A549 treated with Hydrocortisone at 1 μM for 4 hours (cell line): ENCODE measurements around the gene PRMT5. TPM values are rescaled to one million over a fixed set of nuclear protein-coding genes. Genes with fewer than 3 reads are reported as not detected.

Experiments used
- total RNA-seq: library from RNA; stranded (reverse); fragments of 200-300 nt; extraction: Qiagen RNA extraction; gene quantifications from 5 replicates; pipeline ENCODE4 v1.2.3, GENCODE V29; 2022

Gene PRMT5
- 91.3 to 119 TPM (median 103 TPM) in 5 replicates for total RNA-seq

DNA sequence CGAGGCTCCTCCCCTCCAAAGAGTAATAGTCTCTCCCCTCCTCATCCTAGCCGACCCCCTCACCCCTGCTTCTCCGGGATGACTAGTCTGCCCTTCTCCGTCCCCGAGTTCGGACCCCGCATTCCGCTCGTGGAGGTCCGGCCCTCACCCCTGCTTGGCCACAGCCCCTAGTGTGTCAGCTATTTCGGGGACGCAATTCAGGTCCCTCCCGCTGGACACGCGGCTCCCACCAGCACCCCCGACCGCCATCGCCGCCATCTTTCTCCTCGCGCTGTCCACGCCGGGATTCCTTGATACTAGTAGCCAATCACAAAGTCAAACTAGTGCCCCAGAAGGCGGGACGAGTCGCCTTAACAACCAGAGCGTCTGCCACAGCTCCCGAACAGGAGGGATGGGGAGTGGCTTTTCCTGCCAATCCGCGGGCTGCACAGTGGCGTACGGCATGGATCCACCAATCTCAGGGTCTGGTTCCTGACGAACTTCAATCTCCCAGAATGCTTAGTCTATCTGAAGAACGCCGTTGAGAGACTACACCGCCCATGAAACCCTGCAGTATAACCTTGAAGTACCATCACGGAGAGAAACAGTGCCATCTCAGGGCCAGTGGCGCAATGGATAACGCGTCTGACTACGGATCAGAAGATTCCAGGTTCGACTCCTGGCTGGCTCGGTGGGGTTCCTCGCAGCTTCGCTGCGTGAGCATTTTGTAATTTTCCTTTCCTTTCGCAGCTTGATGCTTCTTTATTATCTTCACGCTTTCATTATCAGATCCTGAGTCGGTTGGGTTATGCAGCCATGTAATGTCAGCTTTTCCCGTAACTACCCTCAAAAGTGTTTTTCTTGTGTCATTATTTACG is at the start of gene PRMT5:
Gene PRMT5, minus strand, starts transcription at position 273 of the 857 bp plus-strand sequence. Its CDS starts 15 bp downstream, at position 258.

GRCh38 chr14:22918804-22919600 is 10.2 kb downstream of the PRMT5 start, which contains the start of gene RBM23:
Gene RBM23, minus strand, starts transcription at chr14:22919149.

GRCh38 chr14:22883173-22883976 is 45.8 kb downstream of the PRMT5 start, which contains the start of gene REM2:
Gene REM2, plus strand, starts transcription at chr14:22883222. Its CDS starts 66 bp downstream, at chr14:22883288.

DNA sequence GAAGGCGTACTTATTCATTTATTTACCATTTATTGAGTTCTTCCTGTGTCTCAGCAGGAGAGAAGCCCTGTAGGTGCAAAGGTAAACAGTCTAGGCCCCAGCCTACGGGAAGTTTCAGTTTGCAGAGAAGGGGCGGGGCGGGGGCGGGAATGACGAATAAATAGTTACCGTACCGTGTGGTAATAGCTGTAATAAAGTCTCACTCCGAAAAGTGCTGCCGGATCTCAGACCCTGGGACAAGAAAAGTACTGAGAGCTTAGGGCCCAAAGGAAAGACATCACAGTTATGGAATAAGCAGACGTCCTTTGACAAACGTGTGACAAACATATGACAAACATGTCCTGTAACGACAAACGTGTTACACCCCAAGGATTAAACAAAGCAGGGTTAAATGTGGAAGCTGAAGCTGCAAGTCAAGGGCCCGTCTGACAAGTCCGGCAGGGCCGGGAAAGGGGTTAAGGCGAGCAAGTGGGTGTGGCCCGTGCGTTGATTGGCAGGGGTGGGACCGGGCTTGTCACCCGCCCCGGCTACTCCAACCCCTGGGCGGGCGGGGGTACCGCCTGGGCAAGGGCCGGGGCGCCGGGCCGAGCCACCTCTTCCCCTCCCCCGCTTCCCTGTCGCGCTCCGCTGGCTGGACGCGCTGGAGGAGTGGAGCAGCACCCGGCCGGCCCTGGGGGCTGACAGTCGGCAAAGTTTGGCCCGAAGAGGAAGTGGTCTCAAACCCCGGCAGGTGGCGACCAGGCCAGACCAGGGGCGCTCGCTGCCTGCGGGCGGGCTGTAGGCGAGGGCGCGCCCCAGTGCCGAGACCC is 57.7 kb downstream of the PRMT5 start, which contains the start of gene LRP10:
Gene LRP10, plus strand, starts transcription at position 517 of the 809 bp plus-strand sequence. CDS start 564 bp downstream, outside the sequence.

Other genes with a start within 250 kb of the PRMT5 start
- gene OXA1L, start 162.7 kb downstream of the PRMT5 start, total RNA-seq = 146 to 166 TPM (median 159 TPM) in 5 replicates
- 20.6 to 31.9 TPM (median 22.2 TPM) in 5 replicates for gene SLC7A7, start 113.9 kb downstream of the PRMT5 start, total RNA-seq
- gene MRPL52, start 99.5 kb downstream of the PRMT5 start, total RNA-seq = 98.8 to 218 TPM (median 198 TPM) in 5 replicates
- gene MMP14, start 92.8 kb downstream of the PRMT5 start, total RNA-seq = 0.41 to 0.78 TPM (median 0.66 TPM) in 5 replicates
- gene LRP10, start 57.6 kb downstream of the PRMT5 start, total RNA-seq = 70.9 to 81.1 TPM (median 78.0 TPM) in 5 replicates
- gene REM2, start 46.2 kb downstream of the PRMT5 start, total RNA-seq = 0.30 to 0.46 TPM (median 0.36 TPM) in 5 replicates
- gene RBM23, start 10.2 kb downstream of the PRMT5 start, total RNA-seq = 55.9 to 63.4 TPM (median 58.8 TPM) in 5 replicates
- 35.5 to 36.9 TPM (median 35.9 TPM) in 5 replicates for gene HAUS4, start 27.7 kb upstream of the PRMT5 start, total RNA-seq
- 31.9 to 40.6 TPM (median 34.4 TPM) in 5 replicates for gene AJUBA, start 53.2 kb upstream of the PRMT5 start, total RNA-seq
- gene C14orf93, start 80.8 kb upstream of the PRMT5 start, total RNA-seq = 2.4 to 3.7 TPM (median 3.0 TPM) in 5 replicates
- 290 to 318 TPM (median 311 TPM) in 5 replicates for gene PSMB5, start 105.5 kb upstream of the PRMT5 start, total RNA-seq
- not detected in 5 replicates for gene PSMB11, start 112.8 kb upstream of the PRMT5 start, total RNA-seq
- 3.2 to 4.5 TPM (median 4.3 TPM) in 5 replicates for gene CDH24, start 128.1 kb upstream of the PRMT5 start, total RNA-seq
- 86.3 to 111 TPM (median 88.9 TPM) in 5 replicates for gene ACIN1, start 165.8 kb upstream of the PRMT5 start, total RNA-seq
- 71.4 to 102 TPM (median 99.5 TPM) in 5 replicates for gene C14orf119, start 166.1 kb upstream of the PRMT5 start, total RNA-seq
- not detected in 5 replicates for gene CIROP, start 175.6 kb upstream of the PRMT5 start, total RNA-seq
- gene CEBPE, start 189.9 kb upstream of the PRMT5 start, total RNA-seq = 0.07 to 0.08 TPM in 2 of 5 replicates, not detected in the others